IPS DF 4.7 (cell line): ENCODE results near the gene RABGAP1L.
"Not testable (repeated sequence)": the region's sequence is repeated elsewhere in the genome, so short reads cannot be mapped to it uniquely, and the experiment has no call there.

Experiments used
- DNase-seq: peaks from one replicate; pipeline ENCODE4 v3.0.0-alpha.2; 2013; ENCODE audit warnings: low spot score; ENCODE audit errors: extremely low read depth

Gene RABGAP1L

DNA sequence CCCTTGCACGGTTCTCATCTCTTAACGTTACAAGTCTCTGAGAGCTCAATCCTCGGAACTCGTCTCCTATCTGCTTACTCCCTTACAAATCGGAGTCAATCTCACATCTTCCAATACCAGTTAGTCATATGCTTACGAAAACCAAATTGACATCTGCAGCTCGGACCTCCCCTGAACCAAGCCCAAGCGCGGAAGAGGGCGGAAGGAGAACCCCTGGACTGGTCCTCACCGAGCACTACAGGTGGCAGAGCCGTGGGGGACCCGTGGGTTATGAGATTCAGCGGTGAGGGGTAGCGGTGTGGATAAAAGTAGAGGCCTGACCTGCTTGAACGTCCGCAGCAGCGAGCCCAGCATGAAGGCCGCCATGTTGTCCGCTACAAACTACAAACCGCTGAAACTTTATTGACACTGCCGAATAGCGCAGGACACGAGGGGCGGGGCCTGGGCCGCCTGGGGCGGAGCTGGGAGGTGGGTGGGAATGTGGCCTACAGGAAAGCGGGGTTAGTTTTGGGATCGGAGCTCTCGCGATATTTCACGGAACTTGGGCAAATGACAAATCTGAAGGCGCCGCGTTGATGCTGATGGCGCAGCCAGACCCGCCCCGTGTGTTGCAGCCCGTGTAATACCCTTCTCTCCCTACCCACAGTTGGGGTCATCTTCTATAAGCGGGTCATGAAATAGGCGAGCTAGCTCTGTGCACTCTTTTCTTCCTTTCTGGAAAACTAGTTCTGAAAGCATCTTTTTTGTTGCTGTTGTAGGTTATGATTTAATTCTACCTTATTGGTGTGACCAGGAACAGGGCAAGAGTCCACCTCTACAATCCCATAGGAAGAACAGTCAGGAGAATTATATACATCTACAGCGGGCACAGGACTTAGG, 864.0 kb downstream of the RABGAP1L start, which contains the start of gene MRPS14:
TSS of gene MRPS14 (minus strand) at position 383 of the 879 bp plus-strand sequence. CDS start at position 366, 17 bp downstream.
- peak; percentile 100 for DNase-seq

GRCh38 chr1:175023922-175024242, 864.6 kb downstream of the RABGAP1L start:
- DNase-seq = not testable (repeated sequence)

- DNase-seq = no peak
Measured at GRCh38 chr1:175024773-175025172, 865.5 kb downstream of the RABGAP1L start.

DNA sequence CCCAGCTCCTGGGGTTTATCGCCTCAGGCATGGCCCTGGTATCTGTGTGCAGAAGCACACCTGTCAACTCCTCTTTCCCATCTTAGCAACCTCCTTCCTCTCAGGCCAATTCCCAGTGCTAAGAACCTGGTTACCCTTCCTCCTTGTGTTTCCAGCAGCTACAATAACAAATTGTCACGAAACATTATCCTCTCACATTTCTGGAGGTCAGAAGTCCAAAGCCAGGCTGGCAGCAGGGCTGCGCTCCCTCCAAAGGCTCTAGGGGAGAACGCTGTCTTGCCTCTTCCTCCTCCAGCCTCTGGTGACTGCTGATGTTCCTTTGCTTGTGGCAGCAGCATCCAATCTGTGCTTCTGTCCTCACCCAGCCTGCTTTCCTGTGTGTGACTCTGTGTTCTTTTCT, 874.6 kb downstream of the RABGAP1L start:
- no peak for DNase-seq

- DNase-seq = no peak
Measured at GRCh38 chr1:175034775-175035174, 875.5 kb downstream of the RABGAP1L start.

- DNase-seq = no peak
Measured at GRCh38 chr1:175035865-175036264, 876.5 kb downstream of the RABGAP1L start.

DNA sequence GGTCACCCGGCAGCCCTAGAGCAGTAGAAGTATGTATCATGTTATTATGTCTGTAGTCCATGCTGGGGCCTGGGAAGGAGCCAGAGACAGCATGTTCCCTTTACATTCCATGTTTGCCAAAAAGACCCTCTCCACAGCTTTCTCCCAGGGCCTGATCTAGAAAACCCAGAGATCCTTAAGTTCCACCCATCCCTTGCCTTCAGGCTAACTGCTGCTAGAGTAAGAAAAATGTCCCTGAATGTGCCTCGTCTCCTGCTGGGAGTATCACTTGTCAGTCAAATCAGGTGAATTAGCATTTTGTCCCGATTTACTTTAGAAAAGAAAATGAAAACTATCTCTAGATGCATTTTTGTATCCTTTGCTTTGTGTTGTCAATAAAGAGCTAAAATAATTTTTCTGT, 877.2 kb downstream of the RABGAP1L start:
- DNase-seq = no peak

DNA sequence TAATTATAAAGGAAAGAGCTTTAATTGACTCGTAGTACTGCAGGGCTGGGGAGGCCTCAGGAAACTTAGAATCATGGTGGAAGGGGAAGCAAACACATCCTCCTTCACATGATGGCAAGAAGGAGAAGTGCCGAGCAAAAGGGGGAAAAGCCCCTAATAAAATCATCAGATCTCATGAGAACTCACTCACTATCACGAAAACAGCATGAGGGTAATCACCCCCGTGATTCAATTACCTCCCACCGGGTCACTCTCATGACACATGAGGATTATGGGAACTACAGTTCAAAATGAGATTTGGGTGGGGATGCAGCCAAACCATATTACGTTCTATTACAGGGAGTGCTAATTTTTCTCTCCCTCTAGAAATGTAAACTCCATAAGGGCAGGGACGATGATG, 878.1 kb downstream of the RABGAP1L start:
- no peak for DNase-seq

- no peak for DNase-seq
Measured at GRCh38 chr1:175040324-175040879, 881.1 kb downstream of the RABGAP1L start.

DNA sequence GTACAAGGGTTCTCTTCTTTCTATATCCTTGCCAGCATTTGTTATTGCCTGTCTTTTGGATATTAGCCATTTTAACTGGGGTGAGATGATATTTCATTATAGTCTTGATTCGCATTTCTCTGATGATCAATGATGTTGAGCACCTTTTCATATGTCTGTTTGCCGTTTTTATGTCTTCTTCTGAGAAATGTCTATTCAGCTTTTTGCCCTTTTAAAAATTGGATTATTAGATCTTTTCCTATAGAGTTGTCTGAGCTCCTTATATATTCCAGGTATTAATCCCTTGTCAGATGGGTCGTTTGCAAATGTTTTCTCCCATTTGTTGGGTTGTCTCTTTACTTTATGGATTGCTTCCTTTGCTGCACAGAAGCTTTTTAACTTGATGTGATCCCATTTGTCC, 883.3 kb downstream of the RABGAP1L start:
- DNase-seq = no peak

- no peak for DNase-seq
Measured at GRCh38 chr1:175043824-175044223, 884.5 kb downstream of the RABGAP1L start.

- not testable (repeated sequence) for DNase-seq
Measured at GRCh38 chr1:175044591-175044990, 885.3 kb downstream of the RABGAP1L start.
